Thyroid gland (tissue), 4 donors: ENCODE measurements around the gene COL23A1. TPM values are rescaled to one million over a fixed set of nuclear protein-coding genes. Genes with fewer than 3 reads are reported as not detected.

Experiments used
- DNase-seq, 2 donors: peaks; one replicate each; pipeline ENCODE4 v3.0.0-alpha.2; 2019
- H3K27ac ChIP-seq, 3 donors: fragments of 200-600 bp; sonication (generic); 1 replicate in 2 of 3; 2 replicates in 1 of 3; pipeline ENCODE4 v1.5.1; 2016 to 2019; ENCODE audit warnings: mild to moderate bottlenecking in 1 of 3, moderate library complexity in 1 of 3
- H3K27me3 ChIP-seq: fragments of 200-600 bp; sonication (generic); one replicate; pipeline ENCODE4 v1.5.1; 2019
- H3K36me3 ChIP-seq, 2 donors: fragments of 200-600 bp; sonication (generic); one replicate each; pipeline ENCODE4 v1.5.1; 2016 to 2019
- H3K4me1 ChIP-seq, 2 donors: fragments of 200-600 bp; sonication (generic); one replicate each; pipeline ENCODE4 v1.5.1; 2017 to 2019
- H3K4me3 ChIP-seq, 3 donors: fragments of 200-600 bp; sonication (generic); replicated peaks in 1 of 3; 1 replicate in 2 of 3; 2 replicates in 1 of 3; pipeline ENCODE4 v1.5.1; 2016; ENCODE audit warnings: mild to moderate bottlenecking in 1 of 3
- H3K9me3 ChIP-seq: fragments of 200-600 bp; sonication (generic); one replicate; pipeline ENCODE4 v1.5.1; 2017
- POLR2A ChIP-seq, 2 donors: fragments of 450-650 bp; IDR thresholded peaks; one replicate each; pipeline ENCODE4 v1.6.1; 2017; ENCODE audit warnings: antibody characterized with exemption in 2 of 2, mild to moderate bottlenecking in 2 of 2, moderate library complexity in 1 of 2
- WGBS, 2 donors: methylation state at CpG; one replicate each; pipeline ENCODE4 v1.1.5; 2017; 5-methylcytosine and 5-hydroxymethylcytosine counted together
- intact Hi-C: fragments of 100-400 bp; cut with DNase I; formaldehyde crosslinking; loops from one replicate; pipeline ENCODE4 v1.15.1; 2023
- total RNA-seq, 4 donors: library from RNA; depleted of rRNA; stranded (reverse); fragments of >200 nt; gene quantifications; one replicate each; pipeline ENCODE4 v1.2.3, GENCODE V29; 2016
- TF ChIP-seq, protein P1 (sequence below), 6 experiments: fragments of 200-600 bp in 3 of 6; fragments of 450-650 bp in 3 of 6; sonication (generic) in 3 of 6; IDR thresholded peaks; one replicate each; pipeline ENCODE4 v1.5.1; 2016 to 2019; ENCODE audit warnings: antibody characterized with exemption in 6 of 6, mild to moderate bottlenecking in 2 of 6, inconsistent platforms in 1 of 6, moderate library complexity in 1 of 6

Gene COL23A1
- total RNA-seq, 4 donors from 2014 or later, result 76.6 to 108 (median 95.7) TPM

DNA sequence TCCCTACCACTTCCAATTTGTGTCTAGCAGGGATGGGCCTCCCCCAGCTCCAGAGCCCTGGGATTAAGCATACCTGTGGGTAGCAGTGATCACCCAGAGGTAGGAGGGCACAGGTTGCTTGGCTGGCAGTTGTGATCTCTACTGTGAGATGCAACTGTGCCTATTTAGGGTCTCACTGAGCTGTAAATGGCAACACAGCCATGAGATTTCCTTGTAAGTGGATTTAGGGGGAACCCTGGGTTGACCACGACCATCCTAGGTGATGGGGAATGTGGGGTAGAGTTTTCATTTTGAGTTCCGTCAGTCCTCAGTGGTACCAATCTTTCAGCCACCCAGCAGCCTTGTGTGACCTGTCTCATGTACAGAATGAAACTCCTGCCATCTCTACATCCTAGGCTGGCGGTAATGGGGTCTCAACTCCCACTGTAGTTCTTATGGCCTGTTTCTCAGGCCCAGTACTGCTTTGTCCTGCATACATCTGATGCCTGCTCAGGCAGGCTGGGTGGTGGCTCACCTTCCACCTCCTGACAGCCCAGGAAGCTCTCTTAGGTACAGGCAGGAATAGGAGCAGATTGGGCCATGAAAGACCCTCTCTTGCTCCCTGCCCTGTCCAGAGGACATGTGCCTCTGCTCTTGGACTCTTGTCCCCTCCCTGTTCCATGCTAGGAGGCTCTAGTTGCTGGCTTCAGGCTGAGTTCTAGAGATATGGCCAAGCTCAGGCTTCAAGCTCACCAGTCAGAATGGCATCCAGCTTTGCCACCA, 377.8 kb downstream of the COL23A1 start:
- H3K4me1 ChIP-seq, result peaks cover under 1 to 7% of the 10 kb centered on the region in 2 donors
- no peak for DNase-seq
- 90 to 97% methylated on average over 3 of the region's 3 CpGs for WGBS, 2 donors
- TF ChIP-seq, protein P1, sequence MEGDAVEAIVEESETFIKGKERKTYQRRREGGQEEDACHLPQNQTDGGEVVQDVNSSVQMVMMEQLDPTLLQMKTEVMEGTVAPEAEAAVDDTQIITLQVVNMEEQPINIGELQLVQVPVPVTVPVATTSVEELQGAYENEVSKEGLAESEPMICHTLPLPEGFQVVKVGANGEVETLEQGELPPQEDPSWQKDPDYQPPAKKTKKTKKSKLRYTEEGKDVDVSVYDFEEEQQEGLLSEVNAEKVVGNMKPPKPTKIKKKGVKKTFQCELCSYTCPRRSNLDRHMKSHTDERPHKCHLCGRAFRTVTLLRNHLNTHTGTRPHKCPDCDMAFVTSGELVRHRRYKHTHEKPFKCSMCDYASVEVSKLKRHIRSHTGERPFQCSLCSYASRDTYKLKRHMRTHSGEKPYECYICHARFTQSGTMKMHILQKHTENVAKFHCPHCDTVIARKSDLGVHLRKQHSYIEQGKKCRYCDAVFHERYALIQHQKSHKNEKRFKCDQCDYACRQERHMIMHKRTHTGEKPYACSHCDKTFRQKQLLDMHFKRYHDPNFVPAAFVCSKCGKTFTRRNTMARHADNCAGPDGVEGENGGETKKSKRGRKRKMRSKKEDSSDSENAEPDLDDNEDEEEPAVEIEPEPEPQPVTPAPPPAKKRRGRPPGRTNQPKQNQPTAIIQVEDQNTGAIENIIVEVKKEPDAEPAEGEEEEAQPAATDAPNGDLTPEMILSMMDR (IDR thresholded peaks at IDR 0.05), result no peak
- no peak for TF ChIP-seq POLR2A (IDR thresholded peaks at IDR 0.05)
- no peak overlapping the region for H3K4me3 ChIP-seq
- intact Hi-C loops, result no loop called here
- H3K27me3 ChIP-seq, result no peaks in the 10 kb centered on the region
- H3K36me3 ChIP-seq, result peaks cover 87 to 98% of the 10 kb centered on the region in 2 donors
- no peaks in the 10 kb centered on the region for H3K9me3 ChIP-seq
- no peak overlapping the region for H3K27ac ChIP-seq

DNA sequence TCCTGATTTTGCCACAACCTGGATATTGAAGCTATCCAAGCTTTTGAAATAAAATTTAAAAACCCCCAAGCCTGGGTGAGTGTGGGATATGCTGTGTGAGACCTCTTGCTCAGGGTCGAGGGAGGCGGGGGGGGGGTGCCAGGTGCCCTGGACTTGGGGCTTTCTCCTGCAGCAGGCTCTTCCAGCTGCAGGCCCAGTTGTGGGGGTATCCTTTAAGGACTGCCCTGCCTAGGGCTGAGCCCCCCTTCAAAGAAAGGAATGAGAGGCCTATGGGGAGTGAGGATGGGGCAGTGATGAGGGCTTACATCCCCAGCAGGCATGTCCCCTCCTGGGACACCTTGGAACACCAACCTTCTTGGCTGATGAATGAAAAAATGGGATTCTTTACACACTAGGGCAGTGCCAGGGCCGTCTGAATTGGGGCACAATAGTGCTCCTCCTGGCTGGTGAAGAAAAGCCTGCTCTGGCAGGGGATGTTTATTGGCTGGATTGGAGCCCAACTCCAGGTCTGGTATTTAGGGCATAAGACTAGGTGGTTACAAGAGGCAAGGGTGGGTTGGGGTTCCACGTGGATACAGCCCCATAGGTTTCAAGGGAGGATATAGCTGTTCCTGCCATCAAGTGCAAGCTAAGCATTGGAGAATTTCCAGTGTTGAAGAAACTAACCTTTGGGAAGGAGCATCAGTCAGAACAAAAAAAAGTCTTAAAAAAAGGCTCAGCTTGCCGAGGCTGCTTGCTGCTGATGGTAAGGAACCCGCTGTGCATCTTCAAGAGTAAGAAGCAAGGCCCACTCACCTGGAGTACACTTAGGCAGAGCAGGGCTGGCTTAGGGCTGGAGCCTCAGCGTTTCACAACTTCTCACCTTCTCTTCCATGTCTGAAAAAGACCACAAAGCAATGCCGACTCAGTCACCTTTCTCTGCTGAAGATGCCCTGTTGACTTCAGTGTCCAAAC, 378.8 kb downstream of the COL23A1 start:
- intact Hi-C loops, result no loop called here
- Histone ChIP-seq H3K4me1 (peaks cover 11 to 18% of the 10 kb centered on the region in 2 donors), H3K4me3 (no peak overlapping the region), H3K9me3 (no peaks in the 10 kb centered on the region), H3K27ac (no peak overlapping the region), H3K36me3 (peaks cover 78 to 93% of the 10 kb centered on the region in 2 donors), H3K27me3 (no peaks in the 10 kb centered on the region)
- WGBS, 2 donors, result 70% methylated on average over 7 to 8 of the region's 8 CpGs
- TF ChIP-seq, protein P1 (IDR thresholded peaks at IDR 0.05), result no peak
- no peak for TF ChIP-seq POLR2A (IDR thresholded peaks at IDR 0.05)
- DNase-seq, result no peak

DNA sequence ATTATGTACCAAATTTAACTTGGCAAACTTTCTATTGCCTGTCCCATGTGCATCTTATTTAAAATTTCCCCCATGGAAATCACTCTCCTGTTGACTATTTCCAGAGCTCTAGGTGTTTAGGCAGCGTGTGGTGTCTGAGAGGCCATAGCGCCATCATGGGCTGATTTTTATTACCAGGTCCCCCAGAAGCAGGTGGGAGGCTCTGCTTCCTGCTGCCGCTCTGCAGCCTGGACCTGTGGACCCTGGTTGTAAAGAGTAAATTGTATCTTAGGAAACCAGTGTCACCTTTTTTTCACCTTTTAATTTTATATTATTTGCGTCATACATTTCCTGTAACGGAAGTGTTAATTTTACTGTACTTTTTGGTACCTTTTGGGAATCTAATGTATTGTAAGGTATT, 379.5 kb downstream of the COL23A1 start:
- no peak for TF ChIP-seq POLR2A (IDR thresholded peaks at IDR 0.05)
- TF ChIP-seq, protein P1 (IDR thresholded peaks at IDR 0.05), result no peak
- intact Hi-C loops, result no loop called here
- H3K4me1 ChIP-seq, result peaks cover 17 to 24% of the 10 kb centered on the region in 2 donors
- no peak overlapping the region for H3K4me3 ChIP-seq
- WGBS, 2 donors, result 92 to 93% methylated on average over 5 of the region's 5 CpGs
- H3K9me3 ChIP-seq, result no peaks in the 10 kb centered on the region
- peaks cover 71 to 86% of the 10 kb centered on the region in 2 donors for H3K36me3 ChIP-seq
- DNase-seq, result no peak
- H3K27me3 ChIP-seq, result no peaks in the 10 kb centered on the region
- H3K27ac ChIP-seq, result no peak overlapping the region

DNA sequence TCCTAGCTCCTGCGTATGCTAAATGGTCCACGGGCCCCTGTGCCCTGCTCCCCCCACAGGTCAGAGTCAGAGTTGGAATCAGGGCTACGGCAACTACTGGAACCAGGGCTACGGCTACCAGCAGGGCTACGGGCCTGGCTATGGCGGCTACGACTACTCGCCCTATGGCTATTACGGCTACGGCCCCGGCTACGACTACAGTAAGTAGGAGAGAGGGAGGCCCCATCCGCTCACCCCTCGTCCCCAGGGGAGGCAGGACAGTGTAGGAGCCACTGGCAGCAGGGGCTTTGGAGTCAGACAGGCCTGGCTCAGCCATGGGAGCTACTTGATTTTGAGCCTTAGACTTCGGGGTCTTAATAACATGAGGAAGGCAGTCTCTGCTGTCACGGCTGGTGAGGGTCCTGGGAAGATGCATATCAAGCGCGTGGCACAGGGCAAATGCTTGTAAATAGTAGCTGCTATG, 380.1 kb downstream of the COL23A1 start:
- no peak overlapping the region for H3K27ac ChIP-seq
- peaks cover 21 to 26% of the 10 kb centered on the region in 2 donors for H3K4me1 ChIP-seq
- no peak overlapping the region for H3K4me3 ChIP-seq
- H3K27me3 ChIP-seq, result no peaks in the 10 kb centered on the region
- 87 to 93% methylated on average over 8 to 18 of the region's 18 CpGs for WGBS, 2 donors
- H3K36me3 ChIP-seq, result peaks cover 67 to 80% of the 10 kb centered on the region in 2 donors
- intact Hi-C loops, result no loop called here
- no peaks in the 10 kb centered on the region for H3K9me3 ChIP-seq
- TF ChIP-seq, protein P1 (IDR thresholded peaks at IDR 0.05), result no peak
- TF ChIP-seq POLR2A (IDR thresholded peaks at IDR 0.05), result no peak
- no peak for DNase-seq
